ENCODE results near the gene TSC2.

The TSC2 gene

GRCh38 chr16:2044541-2044940, 3.2 kb upstream of the TSC2 start:
- no peak for DNase-seq

DNA sequence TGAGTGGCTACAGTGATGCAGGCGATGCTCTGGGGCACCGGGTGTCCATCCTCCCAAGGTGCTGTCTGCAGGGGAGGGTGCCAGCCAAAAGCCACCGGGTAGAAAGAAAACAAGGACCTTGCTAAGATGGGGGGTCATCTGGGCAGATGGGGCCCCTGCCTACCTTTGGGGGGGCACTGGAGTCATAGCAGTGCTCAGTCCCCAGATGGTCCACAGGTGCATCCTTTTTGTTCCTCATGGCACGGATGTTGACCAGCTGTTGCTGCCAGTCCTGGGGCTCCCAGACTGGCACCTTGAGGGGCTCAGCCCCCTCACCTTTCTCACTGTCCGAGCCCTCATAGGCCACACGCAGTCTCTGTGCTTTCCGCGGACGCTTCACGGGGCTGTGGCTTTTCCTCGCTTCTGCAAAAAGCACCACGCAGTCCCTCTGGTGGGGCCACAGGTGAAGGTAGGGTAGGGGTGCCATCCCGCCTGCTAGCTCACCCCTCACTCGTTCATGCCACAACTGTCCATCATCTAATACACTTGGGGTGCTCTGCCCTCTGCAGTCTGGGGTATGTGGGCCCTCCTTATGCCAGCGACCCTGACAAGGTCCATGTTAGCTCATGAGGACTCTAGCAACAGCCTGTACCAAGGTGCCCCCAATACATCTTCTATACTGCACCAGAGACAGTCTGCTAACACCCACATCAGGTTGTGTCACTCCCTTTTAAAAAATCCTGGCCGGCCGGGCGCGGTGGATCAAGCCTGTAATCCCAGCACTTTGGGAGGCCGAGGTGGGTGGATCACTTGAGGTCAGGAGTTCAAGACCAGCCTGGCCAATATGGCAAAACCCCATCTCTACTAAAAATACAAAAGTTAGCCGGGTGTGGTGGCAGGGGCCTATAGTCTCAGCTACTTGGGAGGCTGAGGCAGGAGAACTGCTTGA, 1.6 kb upstream of the TSC2 start:
- DNase-seq = no peak

DNA sequence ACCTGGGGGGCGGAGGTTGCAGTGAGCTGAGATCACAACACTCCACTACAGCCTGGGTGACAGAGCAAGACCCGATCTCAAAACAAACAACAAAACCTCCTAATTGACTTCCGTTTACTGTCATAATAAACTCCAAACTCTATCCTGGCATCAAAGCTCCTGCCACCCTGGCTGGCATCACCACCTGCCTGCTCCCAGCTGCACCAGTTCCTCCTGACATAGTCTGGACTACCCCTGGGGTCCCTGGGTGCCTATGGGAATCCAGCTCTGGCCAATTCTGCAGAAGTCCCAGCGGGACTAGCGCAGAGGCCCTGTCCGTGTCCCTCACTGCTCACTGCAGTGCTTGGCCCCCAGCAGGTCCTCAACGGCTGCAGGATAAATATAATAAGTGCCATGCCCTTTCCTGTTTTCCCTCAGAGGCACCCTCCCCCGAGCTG, 874 bp upstream of the TSC2 start:
- DNase-seq = peak; percentile 19

DNA sequence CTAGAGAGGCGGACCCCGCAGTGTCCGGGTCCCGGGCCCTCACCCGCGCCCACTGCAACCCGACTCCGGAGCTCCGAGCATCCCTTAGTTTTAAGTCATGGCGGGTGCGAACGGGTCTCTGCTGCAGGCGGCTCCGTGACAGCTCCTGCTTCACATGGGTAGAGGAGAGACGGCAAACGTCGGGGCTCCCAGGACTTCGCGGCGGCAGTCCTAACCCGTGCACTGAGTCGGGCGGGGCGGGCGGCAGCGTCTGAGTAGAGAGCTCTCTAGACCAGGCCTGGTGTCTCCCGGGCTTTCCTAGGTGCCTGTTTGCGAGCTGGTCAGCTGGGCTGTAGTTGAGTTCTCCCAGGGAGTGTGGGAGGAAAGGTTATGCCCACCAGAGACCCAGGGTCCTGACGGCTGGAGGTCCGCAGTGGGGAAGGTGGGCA, 345 bp downstream of the TSC2 start:
- DNase-seq = no peak

GRCh38 chr16:2053211-2053610, 5.4 kb downstream of the TSC2 start:
- DNase-seq = no peak

GRCh38 chr16:2053897-2054296, 6.1 kb downstream of the TSC2 start:
- DNase-seq = no peak

GRCh38 chr16:2054543-2055245, 6.9 kb downstream of the TSC2 start:
- DNase-seq = peak; percentile 79

DNA sequence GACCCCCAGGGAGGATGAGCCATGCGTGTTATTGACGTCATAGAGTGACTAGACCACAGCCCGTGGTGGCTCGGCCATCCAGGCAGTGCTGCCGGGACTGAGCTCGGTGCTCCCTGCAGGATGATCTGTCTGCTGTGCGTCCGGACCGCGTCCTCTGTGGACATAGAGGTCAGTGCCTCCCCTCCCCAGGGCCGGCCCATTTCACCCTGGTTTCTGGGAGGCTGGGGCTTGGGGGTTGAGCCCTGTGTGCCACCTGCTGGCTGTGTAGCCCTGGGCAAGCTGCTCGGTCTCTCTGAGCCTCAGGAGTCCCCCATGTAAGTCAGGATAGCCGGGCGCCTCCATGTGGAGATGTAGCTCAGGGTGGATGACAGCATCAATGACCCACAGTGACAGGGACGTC, 8.3 kb downstream of the TSC2 start:
- no peak for DNase-seq

- no peak for DNase-seq
Measured at GRCh38 chr16:2056681-2057407, 9.1 kb downstream of the TSC2 start.

- DNase-seq = no peak
Measured at GRCh38 chr16:2057438-2057837, 9.7 kb downstream of the TSC2 start.

GRCh38 chr16:2058420-2058819, 10.6 kb downstream of the TSC2 start:
- no peak for DNase-seq

DNA sequence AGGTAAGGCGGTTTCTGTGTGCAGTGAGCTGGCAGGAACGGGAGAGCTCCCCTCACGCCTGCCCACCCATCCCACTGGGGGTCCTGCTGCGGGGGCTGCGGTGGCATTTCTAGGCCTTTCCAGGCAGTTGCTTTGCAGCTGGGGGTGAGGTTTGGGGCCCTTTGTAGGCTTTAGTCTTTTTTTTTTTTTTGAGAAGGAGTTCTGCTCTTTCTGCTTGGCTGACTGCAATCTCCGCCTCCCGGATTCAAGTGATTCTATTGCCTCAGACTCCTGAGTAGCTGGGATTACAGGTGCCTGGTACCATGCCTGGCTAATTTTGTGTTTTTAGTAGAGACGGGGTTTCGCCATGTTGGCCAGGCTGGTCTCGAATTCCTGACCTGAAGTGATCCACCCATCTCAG, 11.1 kb downstream of the TSC2 start:
- DNase-seq = no peak

DNA sequence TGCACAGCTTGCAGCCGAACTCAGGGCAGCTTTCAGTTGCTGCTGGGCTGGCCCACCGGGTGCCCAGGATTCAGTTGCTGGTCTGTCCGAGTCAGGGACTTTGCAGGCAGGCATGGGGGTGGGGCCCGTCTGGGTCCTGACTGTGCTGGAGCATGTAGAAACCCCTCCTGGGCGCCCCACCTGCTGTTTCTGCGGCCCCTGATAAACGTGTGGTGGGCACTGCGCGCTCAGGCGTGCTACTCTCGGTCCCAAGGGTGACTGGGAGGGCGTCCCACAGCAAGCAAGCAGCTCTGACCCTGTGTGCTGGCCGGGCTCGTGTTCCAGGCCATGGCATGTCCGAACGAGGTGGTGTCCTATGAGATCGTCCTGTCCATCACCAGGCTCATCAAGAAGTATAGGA, 12.6 kb downstream of the TSC2 start:
- no peak for DNase-seq

DNA sequence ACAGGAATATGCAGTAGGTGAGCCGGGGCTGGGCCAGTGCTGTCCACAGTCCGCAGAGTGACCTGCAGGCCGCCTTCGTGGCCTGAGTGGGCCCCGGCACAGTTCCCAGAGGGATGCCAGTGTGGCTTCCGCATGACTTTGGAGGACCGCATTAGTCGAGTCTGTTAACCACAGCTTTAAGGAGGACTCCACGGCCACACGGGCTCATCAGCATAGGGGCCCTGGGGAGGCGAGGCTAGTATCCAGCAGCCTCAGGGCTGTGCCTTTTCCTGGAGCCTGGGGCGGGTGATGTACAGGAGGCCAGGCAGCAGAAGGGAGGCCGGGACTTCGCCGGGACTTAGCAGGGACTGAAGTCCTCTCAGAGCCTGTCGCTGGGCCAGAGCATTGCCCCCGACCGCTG, 13.2 kb downstream of the TSC2 start:
- no peak for DNase-seq

GRCh38 chr16:2061526-2061925, 13.7 kb downstream of the TSC2 start:
- no peak for DNase-seq

GRCh38 chr16:2062801-2063200, 15.0 kb downstream of the TSC2 start:
- no peak for DNase-seq

GRCh38 chr16:2063861-2064260, 16.1 kb downstream of the TSC2 start:
- no peak for DNase-seq

DNA sequence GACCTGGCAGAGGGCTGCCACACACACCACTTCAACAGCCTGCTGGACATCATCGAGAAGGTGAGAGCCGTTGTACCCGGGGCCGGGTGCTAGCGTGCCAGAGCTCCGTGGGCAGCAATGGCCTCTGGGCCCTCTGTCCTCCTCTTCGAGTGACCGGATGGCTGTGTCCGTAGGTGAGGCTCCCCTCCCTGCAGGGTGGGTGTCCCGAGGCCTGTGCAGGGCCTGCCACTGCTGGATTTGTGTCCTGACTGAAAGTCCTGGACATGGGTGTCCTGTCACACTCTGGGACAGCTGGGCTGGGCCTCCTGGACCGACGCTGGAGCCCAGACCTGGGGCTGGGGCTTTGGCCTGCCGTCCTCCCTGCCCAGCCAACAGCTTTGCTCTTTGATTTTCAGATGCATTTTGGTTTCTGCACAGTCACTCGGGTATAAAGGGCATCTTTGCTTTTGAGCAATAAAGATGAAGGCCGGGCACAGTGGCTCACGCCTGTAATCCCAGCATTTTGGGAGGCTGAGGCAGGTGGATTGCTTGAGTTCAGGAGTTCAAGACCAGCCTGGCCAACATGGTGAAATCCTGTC, 16.7 kb downstream of the TSC2 start:
- no peak for DNase-seq

DNA sequence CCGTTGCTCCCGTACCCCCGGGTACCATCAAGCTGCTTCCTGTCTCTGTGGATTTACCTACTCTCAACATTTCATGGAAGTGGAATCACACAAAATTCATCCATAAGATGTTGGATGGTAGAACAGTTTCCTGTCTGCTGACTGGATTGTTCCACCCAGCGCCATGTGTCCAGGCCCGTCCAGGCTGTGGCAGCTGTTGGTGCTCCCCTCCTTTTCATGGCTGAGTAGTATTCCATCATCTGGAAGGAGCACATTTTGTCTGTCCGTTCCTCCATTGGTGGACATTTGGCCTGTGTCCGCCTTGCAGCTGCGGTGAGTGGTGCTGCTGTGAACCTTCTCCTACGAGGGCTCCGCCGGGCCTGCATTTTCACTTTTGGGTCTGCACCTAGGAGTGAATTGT, 18.4 kb downstream of the TSC2 start:
- no peak for DNase-seq

DNA sequence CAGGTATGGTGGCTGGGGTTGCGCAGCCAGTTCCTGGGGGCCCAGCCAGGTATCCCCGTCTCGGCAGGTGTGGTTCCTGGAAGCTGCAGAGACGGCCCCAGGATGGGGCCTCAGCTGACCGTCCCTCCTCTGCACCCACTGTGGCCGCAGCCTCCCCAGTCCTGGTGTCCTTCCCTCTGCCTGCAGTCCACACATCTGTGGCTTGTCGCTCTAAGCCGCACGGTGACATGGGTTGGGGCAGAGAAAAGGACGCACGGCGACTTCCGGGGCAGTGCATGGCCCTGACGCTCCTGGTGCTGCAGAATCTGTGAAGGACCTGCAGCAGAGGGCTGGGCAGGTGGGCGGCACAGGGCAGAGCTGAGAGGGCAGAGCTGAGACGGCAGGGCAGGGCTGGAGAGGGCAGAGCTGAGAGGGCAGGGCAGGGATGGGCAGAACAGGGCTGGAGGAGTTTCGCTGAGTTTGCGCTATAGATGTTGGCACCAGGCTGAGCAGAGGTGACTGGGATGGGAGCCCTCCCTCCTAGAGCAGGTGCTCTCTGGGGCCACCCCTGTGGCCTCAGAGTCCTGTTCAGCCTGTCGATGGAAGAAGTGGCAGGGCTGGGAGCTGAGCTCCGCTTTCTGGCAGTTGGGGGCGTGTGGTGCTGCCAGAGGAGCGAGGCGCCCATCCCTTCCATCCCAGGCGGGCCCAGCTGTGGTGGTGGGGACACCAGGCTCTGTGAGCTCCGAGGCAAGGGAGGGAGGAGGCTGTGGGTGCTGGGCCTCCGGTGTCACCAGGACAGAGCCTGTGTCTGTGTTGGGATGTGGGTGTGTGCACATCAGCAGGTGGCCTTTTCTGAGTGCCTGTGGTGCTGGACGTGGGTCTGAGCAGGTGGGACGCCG, 23.0 kb downstream of the TSC2 start:
- no peak for DNase-seq

DNA sequence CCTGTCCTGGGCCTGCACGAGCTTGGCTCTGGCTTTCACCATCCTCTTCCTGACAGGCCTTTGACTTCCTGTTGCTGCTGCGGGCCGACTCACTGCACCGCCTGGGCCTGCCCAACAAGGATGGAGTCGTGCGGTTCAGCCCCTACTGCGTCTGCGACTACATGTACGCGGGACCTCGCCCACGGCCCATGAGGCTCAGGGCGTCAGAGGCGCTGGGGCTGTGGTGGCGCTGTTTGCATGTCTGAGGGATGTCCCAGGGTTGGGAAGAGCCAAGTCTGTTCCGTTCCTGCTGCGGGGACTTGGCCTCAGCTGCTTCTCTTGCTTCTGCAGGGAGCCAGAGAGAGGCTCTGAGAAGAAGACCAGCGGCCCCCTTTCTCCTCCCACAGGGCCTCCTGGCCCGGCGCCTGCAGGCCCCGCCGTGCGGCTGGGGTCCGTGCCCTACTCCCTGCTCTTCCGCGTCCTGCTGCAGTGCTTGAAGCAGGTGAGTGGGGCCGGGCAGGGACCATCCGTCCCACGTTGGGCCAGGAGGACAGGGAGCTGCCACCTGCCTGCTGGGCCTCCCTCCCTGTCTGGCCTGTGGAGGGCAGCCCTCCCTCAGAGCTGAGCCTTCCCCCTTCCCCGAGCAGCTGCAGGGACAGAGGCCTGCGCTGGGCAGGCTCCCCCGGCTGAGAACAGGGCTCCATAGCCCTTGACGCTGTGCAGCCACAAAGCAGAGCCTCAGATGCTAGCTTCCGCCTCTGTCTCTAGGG, 23.8 kb downstream of the TSC2 start:
- no peak for DNase-seq

Measured in NCI-H1105 treated with DMSO at 0.1 percent for 48 hours (cell line).